Activated CD8-positive, alpha-beta memory T cell treated with anti-CD3 and anti-CD28 coated beads, Interleukin-2, amount 50 U/mL, for 1 hour (primary cell): ENCODE measurements around the gene INTS3.
A peak's percentile ranks its signal among the peaks of the same experiment; 100 is the strongest.

ENCODE experiments used
- DNase-seq: peaks from one replicate; pipeline ENCODE4 v3.0.0-alpha.2; 2020; ENCODE audit errors: extremely low read depth

The INTS3 gene

GRCh38 chr1:153727463-153728304 lies at the start of gene INTS3:
INTS3 (plus strand) TSS chr1:153728050; CDS start chr1:153728635, 585 bp downstream.
- DNase-seq = peak; percentile 99

- no peak for DNase-seq
These were observed 49.1 kb upstream of the INTS3 start, which contains the start of gene NPR1 for GRCh38 chr1:153678519-153679336. NPR1 (plus strand) TSS chr1:153678688; CDS start chr1:153679109, 421 bp downstream.

GRCh38 chr1:153679337-153680119 lies 48.3 kb upstream of the INTS3 start:
- DNase-seq = no peak

GRCh38 chr1:153680120-153680403 lies 47.8 kb upstream of the INTS3 start:
- no peak for DNase-seq

- no peak for DNase-seq
These were observed 45.1 kb upstream of the INTS3 start for GRCh38 chr1:153682730-153683129.

- no peak for DNase-seq
These were observed 44.0 kb upstream of the INTS3 start for GRCh38 chr1:153683854-153684253.

GRCh38 chr1:153684892-153685291 lies 43.0 kb upstream of the INTS3 start:
- DNase-seq = no peak

- DNase-seq = no peak
These were observed 42.1 kb upstream of the INTS3 start for GRCh38 chr1:153685544-153686340.

- DNase-seq = no peak
These were observed 40.3 kb upstream of the INTS3 start for GRCh38 chr1:153687346-153688125.

GRCh38 chr1:153688276-153688675 lies 39.6 kb upstream of the INTS3 start:
- no peak for DNase-seq

GRCh38 chr1:153688736-153689328 lies 39.0 kb upstream of the INTS3 start:
- no peak for DNase-seq

GRCh38 chr1:153693466-153693865 lies 34.4 kb upstream of the INTS3 start:
- no peak for DNase-seq

- DNase-seq = no peak
These were observed 31.1 kb upstream of the INTS3 start for GRCh38 chr1:153696741-153697140.

GRCh38 chr1:153697191-153698019 lies 30.4 kb upstream of the INTS3 start:
- no peak for DNase-seq

GRCh38 chr1:153698020-153698922 lies 29.6 kb upstream of the INTS3 start:
- DNase-seq = no peak

- no peak for DNase-seq
These were observed 28.7 kb upstream of the INTS3 start for GRCh38 chr1:153698923-153699714.

- DNase-seq = no peak
These were observed 28.1 kb upstream of the INTS3 start for GRCh38 chr1:153699768-153700167.
